Measurements from ENCODE around the gene NR2C2.
A peak's percentile ranks its signal among the peaks of the same experiment; 100 is the strongest.

The NR2C2 gene

GRCh38 chr3:14913071-14913925 is 34.1 kb upstream of the NR2C2 start:
- H2AFZ ChIP-seq (ENCODE audit: low read length) = no peak overlapping the region
- H3K36me3 ChIP-seq (replicated peaks in 1 of 2; ENCODE audit: control insufficient read depth in 2 of 2, insufficient read depth in 2 of 2, low read length in 2 of 2) = no peaks in the 10 kb centered on the region
- H3K4me2 ChIP-seq (ENCODE audit: insufficient read depth, low read length, poor library complexity, severe bottlenecking) = no peak overlapping the region
- no peak overlapping the region for H3K27ac ChIP-seq (replicated peaks; ENCODE audit: low read length)
- H2BK15ac ChIP-seq (ENCODE audit: low read length) = peak overlapping the region; percentile 52
- no peak for DNase-seq (ENCODE audit: low spot score)
- no peaks in the 10 kb centered on the region for H3K4me1 ChIP-seq (ENCODE audit: control insufficient read depth in 2 of 2, insufficient read depth in 1 of 2, low read depth in 1 of 2, low read length in 2 of 2)
- H2BK12ac ChIP-seq (ENCODE audit: low read length) = no peak overlapping the region
- no peaks in the 10 kb centered on the region for H3K79me1 ChIP-seq (ENCODE audit: low read depth, low read length)
- H2BK120ac ChIP-seq (ENCODE audit: low read depth, low read length) = no peak overlapping the region
- no peaks in the 10 kb centered on the region for H3K9me3 ChIP-seq (replicated peaks in 1 of 2; ENCODE audit: control insufficient read depth in 2 of 2, insufficient read depth in 1 of 2, low read depth in 1 of 2, low read length in 2 of 2)
- peak overlapping the region; percentile 32 for H2AK5ac ChIP-seq (ENCODE audit: low read depth, low read length)
- H3K23ac ChIP-seq (ENCODE audit: low read depth, low read length, poor library complexity) = no peak overlapping the region
- H3K18ac ChIP-seq (ENCODE audit: low read length) = peak overlapping the region; percentile 60
- no peak overlapping the region for H3K4me3 ChIP-seq (ENCODE audit: low read length in 2 of 2)
- no peak overlapping the region for H3K9ac ChIP-seq (ENCODE audit: low read depth, low read length, poor library complexity)
- H3K4ac ChIP-seq (ENCODE audit: low read length) = no peak overlapping the region
- no CpG with 5 or more reads among the region's 10 CpGs for WGBS, 2 donors (ENCODE audit: extremely low coverage in 2 of 2, insufficient read length in 2 of 2, insufficient replicate concordance in 1 of 2)
- H4K91ac ChIP-seq (ENCODE audit: low read depth, low read length, poor library complexity) = no peak overlapping the region
- no peak overlapping the region for H3K14ac ChIP-seq (ENCODE audit: low read length)
- no peak overlapping the region for H4K8ac ChIP-seq (ENCODE audit: low read depth, low read length)
- no peak overlapping the region for H2BK5ac ChIP-seq (ENCODE audit: low read length)
- H3K27me3 ChIP-seq (ENCODE audit: control insufficient read depth in 3 of 3, insufficient read depth in 3 of 3, low read depth in 1 of 3, low read length in 3 of 3) = peaks cover 0 to 9% (median 0%) of the 10 kb centered on the region in 3 experiments

- Histone ChIP-seq H3K14ac (ENCODE audit: low read length) (no peak overlapping the region), H3K4me3 (ENCODE audit: low read length in 2 of 2) (peak overlapping the region in 1 of 2 donors; percentile 54), H3K9me3 (replicated peaks in 1 of 2; ENCODE audit: control insufficient read depth in 2 of 2, insufficient read depth in 1 of 2, low read depth in 1 of 2, low read length in 2 of 2) (no peaks in the 10 kb centered on the region), H4K8ac (ENCODE audit: low read depth, low read length) (no peak overlapping the region), H4K91ac (ENCODE audit: low read depth, low read length, poor library complexity) (peak overlapping the region; percentile 56), H3K9ac (ENCODE audit: low read depth, low read length, poor library complexity) (no peak overlapping the region), H2BK12ac (ENCODE audit: low read length) (no peak overlapping the region), H3K18ac (ENCODE audit: low read length) (peak overlapping the region; percentile 60), H3K79me1 (ENCODE audit: low read depth, low read length) (no peaks in the 10 kb centered on the region), H2BK15ac (ENCODE audit: low read length) (peak overlapping the region; percentile 52), H3K27me3 (ENCODE audit: control insufficient read depth in 3 of 3, insufficient read depth in 3 of 3, low read depth in 1 of 3, low read length in 3 of 3) (peaks cover 0 to 9% (median 0%) of the 10 kb centered on the region in 3 experiments), H3K36me3 (replicated peaks in 1 of 2; ENCODE audit: control insufficient read depth in 2 of 2, insufficient read depth in 2 of 2, low read length in 2 of 2) (no peaks in the 10 kb centered on the region), H3K27ac (replicated peaks; ENCODE audit: low read length) (no peak overlapping the region), H2BK5ac (ENCODE audit: low read length) (no peak overlapping the region), H2AK5ac (ENCODE audit: low read depth, low read length) (peak overlapping the region; percentile 59), H2AFZ (ENCODE audit: low read length) (no peak overlapping the region), H3K4me2 (ENCODE audit: insufficient read depth, low read length, poor library complexity, severe bottlenecking) (no peak overlapping the region), H3K23ac (ENCODE audit: low read depth, low read length, poor library complexity) (peak overlapping the region; percentile 4), H3K4me1 (ENCODE audit: control insufficient read depth in 2 of 2, insufficient read depth in 1 of 2, low read depth in 1 of 2, low read length in 2 of 2) (no peaks in the 10 kb centered on the region), H2BK120ac (ENCODE audit: low read depth, low read length) (no peak overlapping the region), H3K4ac (ENCODE audit: low read length) (no peak overlapping the region)
- DNase-seq (ENCODE audit: low spot score) = no peak
- WGBS, 2 donors (ENCODE audit: extremely low coverage in 2 of 2, insufficient read length in 2 of 2, insufficient replicate concordance in 1 of 2) = no CpG with 5 or more reads among the region's 14 CpGs
These were observed 33.2 kb upstream of the NR2C2 start for GRCh38 chr3:14913926-14914778.

- Histone ChIP-seq H3K9ac (ENCODE audit: low read depth, low read length, poor library complexity) (no peak overlapping the region), H3K36me3 (replicated peaks in 1 of 2; ENCODE audit: control insufficient read depth in 2 of 2, insufficient read depth in 2 of 2, low read length in 2 of 2) (no peaks in the 10 kb centered on the region), H2AFZ (ENCODE audit: low read length) (no peak overlapping the region), H3K23ac (ENCODE audit: low read depth, low read length, poor library complexity) (peak overlapping the region; percentile 4), H3K4me1 (ENCODE audit: control insufficient read depth in 2 of 2, insufficient read depth in 1 of 2, low read depth in 1 of 2, low read length in 2 of 2) (no peaks in the 10 kb centered on the region), H2BK120ac (ENCODE audit: low read depth, low read length) (no peak overlapping the region), H3K27ac (replicated peaks; ENCODE audit: low read length) (no peak overlapping the region), H3K18ac (ENCODE audit: low read length) (no peak overlapping the region), H3K4me3 (ENCODE audit: low read length in 2 of 2) (peak overlapping the region in 1 of 2 donors; percentile 54), H3K4ac (ENCODE audit: low read length) (no peak overlapping the region), H2BK12ac (ENCODE audit: low read length) (no peak overlapping the region), H2AK5ac (ENCODE audit: low read depth, low read length) (peak overlapping the region; percentile 59), H3K14ac (ENCODE audit: low read length) (no peak overlapping the region), H3K27me3 (ENCODE audit: control insufficient read depth in 3 of 3, insufficient read depth in 3 of 3, low read depth in 1 of 3, low read length in 3 of 3) (peaks cover 0 to 9% (median 1%) of the 10 kb centered on the region in 3 experiments), H2BK5ac (ENCODE audit: low read length) (no peak overlapping the region), H2BK15ac (ENCODE audit: low read length) (no peak overlapping the region), H3K79me1 (ENCODE audit: low read depth, low read length) (no peaks in the 10 kb centered on the region), H4K91ac (ENCODE audit: low read depth, low read length, poor library complexity) (peak overlapping the region; percentile 56), H3K9me3 (replicated peaks in 1 of 2; ENCODE audit: control insufficient read depth in 2 of 2, insufficient read depth in 1 of 2, low read depth in 1 of 2, low read length in 2 of 2) (no peaks in the 10 kb centered on the region), H4K8ac (ENCODE audit: low read depth, low read length) (no peak overlapping the region), H3K4me2 (ENCODE audit: insufficient read depth, low read length, poor library complexity, severe bottlenecking) (no peak overlapping the region)
- WGBS, 2 donors (ENCODE audit: extremely low coverage in 2 of 2, insufficient read length in 2 of 2, insufficient replicate concordance in 1 of 2) = no CpG with 5 or more reads among the region's 6 CpGs
- no peak for DNase-seq (ENCODE audit: low spot score)
These were observed 32.6 kb upstream of the NR2C2 start for GRCh38 chr3:14914779-14915117.
